ENCODE measurements around the gene TTC27.
"Not testable (repeated sequence)": the region's sequence is repeated elsewhere in the genome, so short reads cannot be mapped to it uniquely, and the experiment has no call there.

TTC27 gene

DNA sequence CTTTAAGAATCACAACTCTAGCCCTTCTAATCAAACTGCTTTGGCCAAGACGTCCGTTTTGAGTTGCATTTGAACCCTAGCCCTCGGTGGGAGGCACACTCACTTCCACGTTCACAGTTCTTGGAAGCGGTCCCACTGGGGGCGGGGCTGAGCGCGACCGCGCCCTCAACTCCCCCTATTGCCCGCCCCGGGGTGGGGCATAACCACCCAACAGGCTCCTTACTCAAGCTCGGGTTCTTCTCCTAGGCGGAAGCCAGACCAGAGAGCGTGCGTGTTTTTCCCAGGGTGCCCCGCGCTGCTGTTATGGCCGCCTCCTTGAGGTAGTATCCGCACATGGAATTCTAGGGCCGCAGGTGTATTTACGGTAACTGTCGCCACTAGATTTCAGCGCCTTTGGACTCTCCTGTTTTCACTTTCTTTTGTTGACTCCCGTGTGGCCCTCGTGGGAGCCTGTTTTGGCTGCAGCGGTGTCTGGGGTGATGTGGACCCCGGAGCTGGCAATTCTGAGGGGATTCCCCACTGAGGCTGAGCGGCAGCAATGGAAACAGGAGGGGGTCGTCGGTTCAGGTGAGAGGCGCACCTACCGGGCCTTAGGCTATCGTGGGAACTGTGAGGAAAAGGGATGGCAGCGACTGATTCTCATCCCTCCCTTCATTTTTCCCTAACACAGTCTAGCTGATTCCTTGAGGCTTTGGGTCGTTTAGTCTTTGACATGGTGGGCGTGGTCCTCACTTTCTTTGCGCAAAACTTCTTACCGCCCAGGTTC, at the start of gene TTC27:
TSS of gene TTC27 (plus strand) at position 237 of the 766 bp plus-strand sequence. CDS start at position 480, 243 bp downstream.
- DNase-seq (ENCODE audit: low read depth in 2 of 2), result peak; percentile 90 to 91

DNA sequence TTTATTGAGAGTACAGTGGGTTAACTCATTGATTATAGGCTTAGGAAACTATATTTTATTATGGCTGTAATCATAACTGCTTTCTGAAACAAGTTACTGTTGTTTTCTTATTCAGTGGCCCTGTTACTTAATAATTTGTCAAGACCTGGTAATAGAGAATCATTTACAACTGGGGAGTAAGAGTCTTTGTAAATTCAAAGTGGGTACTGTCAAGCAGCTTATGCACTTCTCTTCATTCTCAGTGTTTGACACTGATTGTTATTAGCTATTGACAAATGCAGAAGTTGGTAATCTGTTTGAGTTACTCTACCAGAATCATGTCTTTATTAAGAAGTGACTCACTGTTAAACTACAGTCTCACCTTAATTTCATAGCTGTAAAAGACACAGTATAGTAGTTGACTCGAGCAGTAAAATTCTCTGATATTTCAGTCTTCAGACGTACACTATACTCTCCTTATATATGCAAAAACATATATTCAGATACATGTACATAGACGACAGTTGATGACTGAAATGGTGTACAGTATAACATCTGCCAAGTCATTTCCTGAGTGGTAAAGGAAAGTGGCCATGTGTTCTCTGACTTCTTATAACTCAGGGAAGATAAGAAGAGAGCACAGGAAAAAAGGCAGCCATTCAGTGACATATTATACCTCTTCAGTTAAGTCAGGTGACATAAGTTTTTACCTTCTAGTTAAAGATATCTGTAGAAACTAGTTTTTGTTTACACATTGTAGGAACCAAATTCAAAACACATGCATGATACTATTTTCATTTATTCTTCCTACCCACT, 36.0 kb upstream of the TTC27 start:
- no peak for DNase-seq (ENCODE audit: low read depth in 2 of 2)

DNA sequence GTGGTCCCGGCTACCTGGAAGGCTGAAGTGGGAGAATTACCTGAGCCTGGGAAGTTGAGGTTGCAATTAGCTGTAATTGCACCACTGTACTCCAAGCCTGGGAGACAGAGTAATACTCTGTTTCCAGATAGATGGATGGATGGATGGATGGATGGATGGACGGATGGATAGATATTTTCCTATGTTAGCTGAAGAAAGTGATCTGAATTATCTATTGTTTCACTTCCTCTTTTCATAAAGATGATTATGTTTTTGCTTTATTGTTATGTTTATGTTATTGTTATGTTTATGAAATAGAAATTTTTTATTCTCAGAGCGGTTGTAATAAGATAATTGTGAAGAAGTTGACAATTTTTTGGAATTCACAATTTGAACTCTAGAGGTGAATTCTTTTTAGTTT, 33.3 kb upstream of the TTC27 start:
- DNase-seq (ENCODE audit: low read depth in 2 of 2), result no peak

DNA sequence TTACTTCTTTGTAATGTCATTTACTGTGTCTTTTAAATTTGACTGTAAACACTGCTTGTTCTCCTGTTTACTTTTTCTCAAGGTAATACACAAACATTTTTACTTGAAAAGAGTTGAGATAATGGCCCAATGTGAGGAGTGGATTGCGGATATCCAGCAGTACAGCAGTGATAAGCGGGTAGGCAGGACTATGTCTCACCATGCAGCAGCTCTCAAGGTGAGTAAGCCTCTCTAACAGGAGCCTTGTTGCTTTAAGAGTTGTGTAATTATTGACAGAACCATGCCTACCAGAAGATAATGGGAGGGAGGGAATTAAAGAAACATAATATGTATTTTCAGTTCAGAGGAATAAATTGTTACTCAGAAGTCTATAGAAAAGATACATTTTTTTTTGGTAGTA, 16.5 kb upstream of the TTC27 start:
- no peak for DNase-seq (ENCODE audit: low read depth in 2 of 2)

DNA sequence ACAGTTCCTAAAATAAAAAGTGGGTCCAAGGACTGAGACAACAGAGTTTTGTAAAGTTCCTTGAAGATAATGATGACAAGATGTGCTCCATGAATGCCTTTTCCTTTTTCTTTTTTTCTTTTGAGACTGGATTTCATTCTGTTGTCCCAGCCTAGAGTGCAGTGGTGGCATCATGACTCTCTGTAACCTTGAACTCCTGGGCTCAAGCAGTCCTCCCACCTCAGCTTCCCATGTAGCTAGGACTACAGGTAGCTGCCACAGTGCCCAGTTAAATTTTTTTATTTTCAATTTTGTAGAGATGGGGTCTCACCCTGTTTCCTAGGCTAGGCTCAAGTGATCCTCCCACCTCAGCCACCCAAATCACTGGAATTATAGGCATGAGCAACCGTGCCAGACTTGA, 16.1 kb upstream of the TTC27 start:
- no peak for DNase-seq (ENCODE audit: low read depth in 2 of 2)

DNA sequence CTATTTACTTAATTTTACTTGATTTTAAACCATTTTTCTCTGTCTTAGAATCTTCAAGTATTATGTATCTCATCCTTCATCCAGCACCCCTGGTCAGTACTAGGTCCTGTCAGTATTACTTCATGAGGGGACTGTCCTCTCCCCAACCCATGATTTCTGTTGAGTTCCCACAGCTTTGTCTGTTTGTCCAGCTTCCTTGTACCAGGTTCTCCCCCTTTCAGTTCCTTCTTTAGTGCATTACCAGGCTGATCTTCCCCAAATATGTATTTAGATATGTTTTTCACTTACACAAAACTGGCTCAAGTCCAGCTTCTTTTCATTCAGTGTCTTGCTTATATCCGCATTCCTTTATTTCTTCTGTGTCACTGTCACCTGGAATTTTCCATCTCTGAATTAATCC, 13.8 kb upstream of the TTC27 start:
- no peak for DNase-seq (ENCODE audit: low read depth in 2 of 2)

GRCh38 chr2:32617599-32618189, 10.2 kb upstream of the TTC27 start:
- DNase-seq (ENCODE audit: low read depth in 2 of 2), result no peak

DNA sequence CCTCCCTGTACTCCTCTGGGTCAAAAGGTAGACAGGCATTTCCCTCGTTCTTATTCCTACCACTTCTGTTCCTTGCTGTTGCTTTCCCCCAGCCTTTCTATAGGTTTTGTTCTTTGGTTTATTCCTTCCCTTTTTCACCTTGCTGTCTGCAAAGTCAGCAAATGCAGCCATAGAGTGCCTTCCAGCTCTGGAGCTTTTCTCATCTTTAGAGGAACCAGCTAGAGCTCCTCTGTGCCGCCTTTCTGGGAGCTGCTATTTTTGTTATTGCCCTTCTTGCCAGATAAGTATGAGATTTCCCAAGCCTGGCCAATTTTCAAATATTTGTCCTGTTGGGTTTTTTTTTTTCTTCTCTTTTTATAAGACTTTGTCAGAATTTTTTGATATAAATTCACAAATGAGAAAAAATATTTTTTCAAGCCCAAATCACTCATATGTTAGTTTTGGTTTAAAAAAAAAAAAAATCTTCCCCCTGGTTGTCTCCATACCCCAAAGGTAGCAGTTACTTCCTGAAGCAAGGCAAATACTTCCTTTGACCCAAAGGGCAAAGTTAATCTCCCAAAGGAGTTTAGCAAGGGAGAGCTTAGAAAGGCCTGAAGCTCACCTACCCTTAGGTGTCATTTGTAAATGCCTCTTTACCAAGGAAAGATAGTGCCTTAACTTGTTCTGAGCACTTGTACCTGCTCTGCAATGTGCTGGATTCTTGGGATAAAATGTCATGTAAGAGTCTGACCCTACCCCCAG, 5.1 kb upstream of the TTC27 start:
- no peak for DNase-seq (ENCODE audit: low read depth in 2 of 2)

GRCh38 chr2:32623311-32623706, 4.5 kb upstream of the TTC27 start:
- no peak for DNase-seq (ENCODE audit: low read depth in 2 of 2)

DNA sequence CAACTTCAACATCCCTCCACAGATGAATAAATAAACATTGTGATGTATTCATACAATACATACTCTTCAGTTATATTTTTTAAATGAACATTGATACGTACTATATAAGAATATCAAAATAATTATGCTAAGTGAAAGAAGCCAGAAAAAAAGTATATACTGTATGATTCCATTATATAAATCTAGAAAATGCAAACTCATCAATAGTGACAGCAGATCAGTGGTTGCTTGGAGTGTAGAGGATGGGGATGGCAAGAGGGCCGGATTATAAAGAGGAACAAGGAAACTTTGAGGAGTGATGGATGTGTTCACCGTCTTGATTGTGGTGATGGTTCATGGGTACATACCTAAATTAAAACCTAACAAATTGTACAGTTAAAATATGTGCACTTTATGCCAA, 3.0 kb upstream of the TTC27 start:
- no peak for DNase-seq (ENCODE audit: low read depth in 2 of 2)

DNA sequence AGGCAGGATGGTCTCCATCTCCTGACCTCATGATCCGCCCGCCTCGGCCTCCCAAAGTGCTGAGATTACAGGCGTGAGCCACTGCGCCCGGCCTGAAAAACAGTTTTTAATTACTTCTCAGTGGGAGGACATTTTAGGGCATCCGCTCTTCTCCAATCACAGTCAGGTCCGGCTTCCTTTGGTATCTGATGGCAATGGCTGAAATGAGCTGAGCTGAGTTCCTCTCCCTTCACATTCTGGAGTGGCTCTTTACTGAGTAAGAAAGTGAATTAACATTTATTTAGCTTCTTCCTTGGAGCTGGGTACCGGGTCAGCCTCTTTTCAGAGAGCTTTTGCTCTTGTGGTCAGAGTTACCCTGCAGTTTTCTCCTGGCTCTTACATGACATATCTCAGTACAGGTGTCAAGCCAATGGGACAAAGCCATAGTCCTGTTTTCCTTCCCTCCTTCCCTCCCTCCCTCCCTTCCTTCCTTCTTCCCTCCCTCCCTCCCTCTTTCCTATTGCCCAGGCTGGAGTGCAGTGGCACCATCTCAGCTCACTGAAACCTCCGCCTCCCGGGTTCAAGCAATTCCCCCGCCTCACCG, 1.1 kb upstream of the TTC27 start:
- DNase-seq (ENCODE audit: low read depth in 2 of 2), result no peak

GRCh38 chr2:32627441-32627813, 423 bp upstream of the TTC27 start:
- peak in 1 of 2 donors; percentile 28 for DNase-seq (ENCODE audit: low read depth in 2 of 2)

DNA sequence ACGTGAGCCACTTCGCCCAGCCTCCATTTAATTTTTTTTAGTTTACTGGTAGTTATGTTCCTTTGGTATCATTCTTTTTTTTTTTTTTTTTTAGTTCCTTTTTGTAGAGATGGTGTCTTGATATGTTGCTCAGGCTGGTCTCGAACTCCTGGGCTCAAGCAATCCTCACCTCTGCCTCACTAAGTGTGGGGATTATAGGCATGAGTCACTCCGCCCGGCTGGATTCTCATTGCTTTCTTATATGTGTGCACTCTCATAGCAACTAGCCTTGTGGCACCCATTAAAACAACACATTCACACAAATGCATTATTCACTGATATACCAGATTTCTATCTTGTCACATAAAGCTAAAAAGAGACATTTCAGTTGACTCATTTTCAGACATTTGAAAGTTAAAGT, 4.2 kb downstream of the TTC27 start:
- peak in 1 of 2 donors; percentile 23 for DNase-seq (ENCODE audit: low read depth in 2 of 2)

GRCh38 chr2:32633040-32633439, 5.2 kb downstream of the TTC27 start:
- no peak for DNase-seq (ENCODE audit: low read depth in 2 of 2)

- DNase-seq (ENCODE audit: low read depth in 2 of 2), result not testable (repeated sequence)
Measured at GRCh38 chr2:32638548-32638947, 10.7 kb downstream of the TTC27 start.

DNA sequence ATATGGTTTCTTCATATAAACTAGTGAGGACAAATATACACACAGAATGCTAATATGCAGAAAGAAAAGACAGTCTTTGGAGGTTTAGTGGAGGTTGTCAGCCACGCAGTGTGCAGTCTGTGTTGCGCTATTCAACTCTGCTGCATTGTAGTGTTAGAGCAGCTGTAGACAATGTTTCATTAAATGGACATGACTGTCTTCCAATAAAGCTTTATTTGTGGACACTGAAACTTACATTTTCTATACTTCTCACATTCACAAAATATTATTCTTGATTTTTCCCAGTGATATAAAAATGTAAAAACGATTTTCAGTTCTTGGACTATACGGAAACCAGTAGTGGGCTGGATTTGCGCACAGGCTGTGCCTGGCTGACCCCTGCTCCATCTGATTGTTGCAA, 13.3 kb downstream of the TTC27 start:
- no peak for DNase-seq (ENCODE audit: low read depth in 2 of 2)

DNA sequence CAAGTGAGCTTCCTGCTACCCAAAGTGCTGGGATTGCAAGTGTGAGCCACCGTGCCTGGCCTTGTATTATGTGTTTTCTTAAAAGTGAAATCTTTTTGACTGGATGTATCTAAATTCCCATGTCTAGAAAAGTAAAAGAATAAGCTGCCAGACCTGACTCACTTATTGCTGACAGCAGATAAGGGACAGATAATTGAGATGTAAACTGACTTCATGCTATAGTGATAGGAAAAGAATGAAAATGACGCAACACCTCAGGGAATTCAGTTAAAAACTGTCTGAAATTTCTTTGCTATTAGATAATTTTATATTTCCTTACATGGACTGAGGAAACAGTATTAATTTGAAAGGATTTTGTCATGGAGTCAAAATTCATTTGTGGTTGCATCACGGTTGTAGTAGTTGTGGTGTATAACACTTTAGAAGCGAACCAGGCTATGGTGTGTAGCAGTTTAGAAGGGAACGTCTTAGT, 19.4 kb downstream of the TTC27 start:
- DNase-seq (ENCODE audit: low read depth in 2 of 2), result no peak

- DNase-seq (ENCODE audit: low read depth in 2 of 2), result no peak
Measured at GRCh38 chr2:32652555-32653209, 24.8 kb downstream of the TTC27 start.

DNA sequence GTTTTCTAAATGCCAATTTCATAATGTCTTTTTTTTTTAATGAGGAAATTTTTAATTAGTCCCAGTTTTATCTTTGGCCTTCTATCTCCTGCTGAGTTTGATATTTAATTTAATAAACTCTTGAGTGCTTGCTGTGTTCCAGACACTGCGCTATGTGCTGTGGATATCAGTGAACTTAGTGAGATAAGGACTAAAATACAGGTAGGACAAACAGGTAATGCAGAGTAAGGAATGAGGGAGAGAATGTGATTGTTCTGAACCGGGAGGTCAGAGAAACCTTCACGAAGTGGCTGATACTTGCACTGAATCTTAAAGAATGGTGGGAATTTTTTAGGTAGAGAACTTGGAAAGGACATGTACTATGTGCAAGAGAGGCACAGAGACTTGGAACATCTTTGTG, 28.2 kb downstream of the TTC27 start:
- no peak for DNase-seq (ENCODE audit: low read depth in 2 of 2)

DNA sequence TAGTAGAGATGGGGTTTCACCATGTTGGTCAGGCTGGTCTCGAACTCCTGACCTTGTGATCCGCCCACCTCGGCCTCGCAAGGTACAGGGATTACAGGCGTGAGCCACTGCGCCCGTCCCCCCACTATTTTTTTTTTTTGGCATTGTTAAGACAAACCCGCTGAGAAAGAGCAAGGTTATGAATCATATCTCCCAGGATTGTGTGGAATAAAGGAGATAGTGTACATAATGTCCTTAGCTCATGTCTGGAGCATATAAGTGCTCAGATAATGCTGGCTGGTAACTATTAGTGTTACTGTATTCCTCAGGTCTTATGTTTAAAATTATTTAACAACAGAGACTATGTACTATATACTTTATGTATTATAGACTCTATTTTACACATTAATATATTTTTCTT, 36.0 kb downstream of the TTC27 start:
- no peak for DNase-seq (ENCODE audit: low read depth in 2 of 2)

DNA sequence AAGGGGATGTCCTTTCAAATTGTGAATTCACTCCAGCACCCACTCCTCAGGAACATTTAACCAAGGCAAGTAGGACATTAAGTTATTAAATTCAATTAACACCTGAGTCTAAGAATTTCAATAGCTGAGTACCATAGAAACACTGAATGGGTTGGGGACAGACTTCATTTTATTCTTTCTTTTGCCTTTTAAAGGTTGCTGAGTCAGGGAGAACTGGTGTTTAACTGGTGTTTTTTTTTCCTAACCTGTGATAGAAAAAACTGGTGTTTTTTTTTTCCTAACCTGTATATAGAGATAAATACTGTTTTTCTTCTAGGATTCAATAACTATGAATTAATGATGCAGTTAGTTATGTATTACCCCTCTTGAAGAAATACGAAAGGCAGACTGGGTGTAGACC, 38.9 kb downstream of the TTC27 start:
- DNase-seq (ENCODE audit: low read depth in 2 of 2), result no peak

Measured in stimulated activated CD8-positive, alpha-beta memory T cell treated with anti-CD3 and anti-CD28 coated beads, Interleukin-15, amount 100 ng/mL, for 48 hours (primary cell).